ENCODE data around the gene PDHB. TPM values are rescaled to one million over a fixed set of nuclear protein-coding genes. Genes with fewer than 3 reads are reported as not detected.

Gene PDHB
- total and polyA plus RNA-seq, 2 of the 13 experiments (the other 11 are each of a cell fraction or from before 2014, with no cell fraction given): 108 to 153 TPM

DNA sequence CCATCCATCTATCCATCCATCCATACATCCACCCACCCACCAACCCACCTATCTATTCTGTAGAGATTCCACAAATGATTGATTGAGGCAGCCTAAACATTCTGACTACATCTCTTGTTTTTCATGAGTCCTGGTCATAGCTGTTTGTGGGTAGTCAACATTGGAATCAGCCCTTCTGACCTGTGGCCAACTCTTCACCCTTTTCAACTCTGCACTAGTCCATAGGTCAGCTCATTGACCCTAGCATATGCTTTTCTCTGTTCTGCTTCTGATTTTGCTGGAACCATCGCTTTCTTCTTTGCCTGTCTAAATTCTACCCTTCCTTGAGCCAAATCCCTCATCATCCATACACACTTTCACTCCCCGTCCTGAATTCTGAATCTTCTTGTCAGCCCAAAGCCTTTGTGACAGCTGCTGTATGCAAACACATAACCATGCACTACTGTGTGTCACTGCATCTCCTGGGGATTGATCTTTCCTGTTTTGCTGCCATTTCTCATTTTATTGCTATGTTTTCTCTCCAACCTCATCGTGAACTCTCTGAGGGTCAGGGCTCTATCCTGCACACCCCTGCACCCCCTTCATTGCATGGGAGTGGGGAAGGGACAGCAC lies 41.4 kb upstream of the PDHB start:
- H2AFZ ChIP-seq (ENCODE audit: low read length): no peak overlapping the region
- ATAC-seq (peak; percentile 50), DNase-seq (ENCODE audit: low spot score) (peak; percentile 58), FAIRE-seq (peak; percentile 30)
- ChIA-PET CTCF (ENCODE audit: low intra/inter-chr PET ratio, low total read pairs) (no interaction called here), POLR2A (interaction anchor here (0.9 to 1.4 kb wide), 2 partner anchors 12 to 13 kb away, joined by 3 to 4 read pairs; no protein-coding TSS in a partner anchor)
- no peaks in the 10 kb centered on the region for H3K27me3 ChIP-seq (ENCODE audit: control insufficient read depth in 1 of 2, insufficient read depth in 2 of 2, low read length in 2 of 2)
- WGBS (ENCODE audit: low lambda C conversion rate): 4% methylated on average over 3 of the region's 3 CpGs
- no peaks in the 10 kb centered on the region for H3K9me3 ChIP-seq (ENCODE audit: low read length)
- intact Hi-C loops (cut with micrococcal nuclease; ENCODE audit: unreplicated experiment): loop anchor here (5.0 kb wide), 1 partner anchor 38 kb away; no protein-coding TSS in a partner anchor
- no peaks in the 10 kb centered on the region for H3K79me2 ChIP-seq (ENCODE audit: insufficient read depth, low read length)
- H3K36me3 ChIP-seq (replicated peaks in 1 of 2; ENCODE audit: control insufficient read depth in 1 of 2, insufficient read depth in 2 of 2, low read length in 2 of 2): no peaks in the 10 kb centered on the region
- H3K4me1 ChIP-seq (ENCODE audit: insufficient read depth, low read length): peaks cover 80% of the 10 kb centered on the region
- H3K27ac ChIP-seq (ENCODE audit: extremely low read length, insufficient read depth, low read length): peak overlapping the region; percentile 78
- peak overlapping the region; percentile 76 for H3K4me2 ChIP-seq (ENCODE audit: low read depth, low read length)
- H4K20me1 ChIP-seq (ENCODE audit: insufficient read depth, low read length): no peaks in the 10 kb centered on the region
- H3K4me3 ChIP-seq (replicated peaks in 1 of 3; ENCODE audit: insufficient read depth in 1 of 3, low read depth in 2 of 3, low read length in 3 of 3): peak overlapping the region in 2 of 3 experiments; percentile 9 to 31; a peak in 2 of 6 replicates
- H3K9ac ChIP-seq (ENCODE audit: insufficient read depth, low read depth, low read length): peak overlapping the region; percentile 40
- BruUV-seq (replicated peaks): no TSS peak
- in situ Hi-C loops (cut with HindIII; ENCODE audit: extremely low pct_ligation_motif_present, low pct_unique_long_range_greater_than_20kb): no loop called here
- peak; percentile 62; the same call in 1 of the 2 replicates for TF ChIP-seq HOMEZ (CRISPR knock-in tag; IDR thresholded peaks at IDR 0.05; ENCODE audit: low read depth)
- TF ChIP-seq TFAP4 (IDR thresholded peaks at IDR 0.05; ENCODE audit: borderline replicate concordance, low read depth): peak; percentile 43; the same call in 1 of the 2 replicates
- TF ChIP-seq ZSCAN25 (CRISPR knock-in tag; IDR thresholded peaks at IDR 0.05): peak; percentile 62; the same call in 1 of the 2 replicates
- peak; percentile 94 for TF ChIP-seq NR2F2 (IDR thresholded peaks at IDR 0.05; ENCODE audit: borderline replicate concordance, low read depth)
- peak; percentile 41; the same call in 1 of the 2 replicates for TF ChIP-seq FOXK1 (CRISPR knock-in tag; IDR thresholded peaks at IDR 0.05; ENCODE audit: borderline replicate concordance, low read depth)
- TF ChIP-seq ZNF749 (CRISPR knock-in tag; IDR thresholded peaks at IDR 0.05; ENCODE audit: borderline replicate concordance): no peak
- TF ChIP-seq KMT2A (CRISPR knock-in tag; IDR thresholded peaks at IDR 0.05): no peak
- TF ChIP-seq, protein P1, sequence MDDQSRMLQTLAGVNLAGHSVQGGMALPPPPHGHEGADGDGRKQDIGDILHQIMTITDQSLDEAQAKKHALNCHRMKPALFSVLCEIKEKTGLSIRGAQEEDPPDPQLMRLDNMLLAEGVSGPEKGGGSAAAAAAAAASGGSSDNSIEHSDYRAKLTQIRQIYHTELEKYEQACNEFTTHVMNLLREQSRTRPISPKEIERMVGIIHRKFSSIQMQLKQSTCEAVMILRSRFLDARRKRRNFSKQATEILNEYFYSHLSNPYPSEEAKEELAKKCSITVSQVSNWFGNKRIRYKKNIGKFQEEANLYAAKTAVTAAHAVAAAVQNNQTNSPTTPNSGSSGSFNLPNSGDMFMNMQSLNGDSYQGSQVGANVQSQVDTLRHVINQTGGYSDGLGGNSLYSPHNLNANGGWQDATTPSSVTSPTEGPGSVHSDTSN (CRISPR knock-in tag; IDR thresholded peaks at IDR 0.05; ENCODE audit: borderline replicate concordance): no peak
- TF ChIP-seq POLR2AphosphoS2 (IDR thresholded peaks at IDR 0.05; ENCODE audit: low read depth, low read length): no peak
- TF ChIP-seq ZNF850 (CRISPR knock-in tag; conservative IDR thresholded peaks at IDR 0.05): no peak
- TF ChIP-seq YY1 (IDR thresholded peaks at IDR 0.05; ENCODE audit: insufficient read depth, insufficient replicate concordance, low read depth, low read length): no peak
- 0 out of 2 replicates have a peak, but pooled peaks have one; percentile 38 for TF ChIP-seq PBX2 (CRISPR knock-in tag; IDR thresholded peaks at IDR 0.05)
- TF ChIP-seq ZNF782 (CRISPR knock-in tag; IDR thresholded peaks at IDR 0.05; ENCODE audit: borderline replicate concordance): no peak
- TF ChIP-seq ZNF878 (CRISPR knock-in tag; IDR thresholded peaks at IDR 0.05): no peak
- TF ChIP-seq ZNF552 (CRISPR knock-in tag; IDR thresholded peaks at IDR 0.05; ENCODE audit: borderline replicate concordance): no peak
- peak; percentile 82 to 95; a peak in 3 of 4 replicates for TF ChIP-seq NR2F1 (CRISPR knock-in tag; IDR thresholded peaks at IDR 0.05)
- no peak for TF ChIP-seq ZNF430 (CRISPR knock-in tag; IDR thresholded peaks at IDR 0.05)
- TF ChIP-seq ZNF382 (CRISPR knock-in tag; IDR thresholded peaks at IDR 0.05; ENCODE audit: borderline replicate concordance): no peak
- TF ChIP-seq AGO1 (IDR thresholded peaks at IDR 0.05; ENCODE audit: low read depth, low read length, poor library complexity, severe bottlenecking): no peak

Data from HepG2 (cell line).